ENCODE data around the gene SYNPO2.
"Not testable (repeated sequence)": the region's sequence is repeated elsewhere in the genome, so short reads cannot be mapped to it uniquely, and the experiment has no call there.

The SYNPO2 gene

GRCh38 chr4:118977100-118977499, 88.4 kb downstream of the SYNPO2 start:
- DNase-seq: not testable (repeated sequence)

DNA sequence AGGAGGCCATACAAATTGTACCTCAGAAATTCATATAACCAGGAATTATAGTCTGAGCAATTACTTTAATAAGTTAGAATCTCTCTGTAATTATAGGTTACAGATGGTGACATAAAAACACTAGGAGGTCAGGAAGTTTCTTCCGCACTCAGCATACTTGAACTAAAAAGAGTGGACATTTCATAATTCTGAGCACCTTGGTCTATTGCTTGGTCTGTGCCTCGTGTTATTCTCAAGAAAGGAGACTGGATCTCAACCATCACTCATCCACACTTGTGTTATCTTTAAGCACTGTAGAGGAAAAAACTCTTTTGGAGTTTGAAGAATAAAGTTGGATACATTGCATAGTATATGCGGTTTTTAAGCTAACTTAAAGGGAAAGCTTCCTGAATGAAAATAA, 91.1 kb downstream of the SYNPO2 start:
- no peak for DNase-seq

DNA sequence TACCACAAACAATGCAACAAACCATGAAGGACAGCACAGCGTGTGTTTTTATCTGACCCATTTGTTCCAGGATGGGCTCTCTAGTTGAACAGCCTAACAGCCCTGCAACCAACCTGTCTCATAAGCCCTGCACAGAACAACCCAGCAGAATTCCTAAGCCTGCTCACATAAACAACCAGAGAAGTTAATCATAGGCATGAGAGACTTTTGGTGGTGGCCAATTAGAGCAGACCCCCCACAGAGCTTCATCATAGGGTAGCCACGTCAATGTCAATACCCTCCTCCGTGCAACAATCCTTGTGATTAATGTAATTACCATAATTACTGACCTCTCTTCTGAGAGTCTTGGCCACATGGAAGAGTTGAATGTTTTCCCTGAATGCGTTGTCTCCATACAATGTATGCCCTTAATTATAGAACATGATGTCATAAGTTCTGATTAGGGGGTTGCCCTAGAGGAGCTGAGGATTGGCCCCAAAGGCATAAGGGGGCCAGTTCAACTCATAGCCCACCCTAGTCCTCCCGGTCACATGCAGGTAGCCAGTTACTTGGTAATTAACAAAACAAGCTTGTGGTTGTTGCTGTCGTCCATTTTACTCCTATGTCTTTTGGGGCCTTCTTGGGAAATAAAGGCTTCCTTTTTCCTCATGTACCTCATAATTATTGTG, 92.7 kb downstream of the SYNPO2 start:
- DNase-seq: no peak

- DNase-seq: peak; percentile 36
These were observed 93.3 kb downstream of the SYNPO2 start for GRCh38 chr4:118981839-118982381.

- no peak for DNase-seq
These were observed 94.6 kb downstream of the SYNPO2 start for GRCh38 chr4:118983293-118983692.

- no peak for DNase-seq
These were observed 95.2 kb downstream of the SYNPO2 start for GRCh38 chr4:118983831-118984230.

DNA sequence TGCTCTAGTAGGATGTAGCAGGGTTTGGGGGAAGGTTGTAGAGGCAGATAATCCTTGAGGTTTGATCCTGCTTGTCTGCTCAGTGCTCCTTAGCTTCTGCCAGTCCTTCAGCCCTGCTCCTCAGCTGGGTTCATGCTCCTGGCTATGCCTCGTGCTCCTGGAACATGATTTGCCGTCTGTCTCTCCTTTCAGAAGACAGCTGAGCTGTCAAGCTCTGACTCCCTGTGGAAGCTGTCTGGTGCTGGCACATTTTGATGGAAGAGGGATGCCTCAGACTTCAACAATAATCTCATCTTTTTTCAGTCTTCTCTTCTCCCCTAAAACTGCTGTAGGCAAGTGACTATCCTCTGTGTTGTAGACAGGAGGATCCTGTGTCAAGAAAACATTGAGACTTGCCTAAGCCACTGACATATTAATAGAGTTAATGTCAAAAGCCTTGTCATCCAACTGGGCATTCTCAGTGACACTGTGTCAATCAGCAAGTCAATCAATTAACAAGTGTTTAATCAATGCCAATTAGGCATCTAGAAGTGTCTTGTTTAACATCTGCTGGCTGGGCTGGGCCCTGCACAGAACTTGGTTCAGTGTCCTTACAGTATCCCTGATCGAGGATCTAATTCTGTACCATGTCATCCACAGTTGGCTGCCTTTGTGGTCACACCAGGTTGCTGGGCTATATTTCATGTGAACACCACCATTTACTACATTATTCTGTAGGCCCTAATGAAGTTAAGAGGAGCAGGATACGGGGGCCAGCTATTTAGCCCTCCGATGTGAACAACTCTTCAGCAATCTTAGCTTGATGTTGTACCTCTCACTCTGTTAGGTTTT, 96.7 kb downstream of the SYNPO2 start:
- DNase-seq: no peak

- DNase-seq: no peak
These were observed 99.4 kb downstream of the SYNPO2 start for GRCh38 chr4:118987959-118988634.

GRCh38 chr4:118988635-118988972, 100.0 kb downstream of the SYNPO2 start:
- DNase-seq: no peak

GRCh38 chr4:118989098-118990080, 100.7 kb downstream of the SYNPO2 start:
- DNase-seq: no peak

DNA sequence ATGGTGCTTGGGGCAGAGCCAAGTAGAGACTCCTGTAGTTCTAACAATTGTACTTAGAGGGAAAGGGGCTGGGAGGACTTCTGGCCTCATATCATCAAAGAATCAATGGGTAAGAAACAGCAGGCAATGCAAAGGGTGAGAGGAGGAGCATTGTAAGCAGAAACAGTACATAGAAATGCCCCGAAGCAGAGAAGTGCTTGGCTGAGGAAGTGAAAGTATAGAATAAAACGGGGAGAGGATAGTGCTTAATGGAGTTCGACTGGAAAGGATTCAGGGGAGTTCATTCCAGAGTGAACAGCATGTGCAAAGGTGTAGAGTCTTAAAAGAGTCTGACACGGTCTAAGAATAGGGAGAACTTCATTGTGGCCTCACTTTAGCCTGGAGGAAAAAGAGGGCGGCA, 103.0 kb downstream of the SYNPO2 start:
- DNase-seq: no peak

GRCh38 chr4:118992149-118992548, 103.5 kb downstream of the SYNPO2 start:
- DNase-seq: no peak

DNA sequence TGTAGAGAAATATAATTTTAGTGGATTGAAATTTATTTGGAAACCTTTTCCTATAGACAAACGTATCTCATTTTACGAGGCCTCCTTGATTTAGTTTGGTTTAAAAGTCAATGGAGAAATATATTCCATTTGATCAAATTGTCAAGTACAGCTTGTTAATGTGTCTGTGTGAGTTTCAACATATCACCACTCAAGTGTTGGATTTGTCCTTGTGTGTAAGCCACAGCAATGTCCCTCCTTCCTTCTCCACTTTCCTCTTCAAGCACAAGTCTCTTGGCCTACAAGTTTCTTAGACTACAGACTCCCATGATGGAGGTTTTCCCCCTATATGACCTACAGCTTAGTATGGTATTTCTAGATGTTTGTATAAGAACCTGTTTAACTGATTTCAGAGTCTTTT, 104.7 kb downstream of the SYNPO2 start:
- DNase-seq: no peak

DNA sequence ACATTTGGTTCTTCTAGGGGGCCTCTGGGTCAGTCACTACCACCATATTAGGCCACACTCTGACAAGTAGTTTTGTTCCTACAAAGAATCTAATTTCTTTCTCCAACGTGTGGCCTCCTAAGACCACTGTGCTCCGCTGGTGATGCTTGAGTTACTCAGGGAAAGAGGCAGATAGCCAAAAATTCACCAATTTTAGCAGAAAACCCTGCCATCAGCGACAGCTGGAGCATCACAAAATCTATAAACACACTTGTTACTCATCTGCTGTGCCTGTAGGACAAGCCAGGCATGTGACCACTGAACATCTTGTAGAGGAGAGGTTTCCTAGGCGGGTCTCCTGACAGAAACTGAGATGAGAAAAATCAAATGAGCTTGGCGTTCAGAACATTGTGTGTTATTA, 105.4 kb downstream of the SYNPO2 start:
- no peak for DNase-seq

DNA sequence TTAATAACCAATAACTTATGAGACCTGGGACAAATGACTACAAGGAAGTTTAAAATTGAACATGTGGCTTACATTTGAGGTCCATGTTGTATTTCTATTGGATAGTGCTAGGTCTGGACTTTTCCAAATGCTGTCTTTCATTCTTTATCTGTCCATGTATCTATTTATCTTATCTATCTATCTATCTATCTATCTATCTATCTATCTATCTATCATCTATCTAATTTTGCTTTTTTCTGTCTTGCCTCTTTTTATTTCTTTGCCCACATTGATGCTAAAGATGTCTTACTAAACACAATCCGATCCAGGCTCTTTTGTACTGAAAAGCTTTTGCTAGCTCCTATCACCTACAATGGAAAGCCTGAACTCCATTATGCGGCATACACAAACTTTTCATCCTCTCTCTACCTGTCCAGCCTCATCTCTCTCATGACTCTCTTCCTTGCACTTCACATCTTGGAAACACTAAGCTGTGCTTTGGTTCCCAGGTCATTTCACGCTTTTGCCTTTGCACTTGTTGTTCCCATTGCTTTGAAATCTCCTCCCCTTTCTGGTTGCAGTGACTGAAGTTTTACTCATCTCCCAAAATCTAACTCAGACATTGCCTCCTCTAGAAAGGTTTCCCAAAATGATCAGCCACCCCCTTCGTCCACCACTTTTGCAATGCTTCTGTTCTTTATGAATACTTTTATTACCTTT, 107.2 kb downstream of the SYNPO2 start:
- no peak for DNase-seq

DNA sequence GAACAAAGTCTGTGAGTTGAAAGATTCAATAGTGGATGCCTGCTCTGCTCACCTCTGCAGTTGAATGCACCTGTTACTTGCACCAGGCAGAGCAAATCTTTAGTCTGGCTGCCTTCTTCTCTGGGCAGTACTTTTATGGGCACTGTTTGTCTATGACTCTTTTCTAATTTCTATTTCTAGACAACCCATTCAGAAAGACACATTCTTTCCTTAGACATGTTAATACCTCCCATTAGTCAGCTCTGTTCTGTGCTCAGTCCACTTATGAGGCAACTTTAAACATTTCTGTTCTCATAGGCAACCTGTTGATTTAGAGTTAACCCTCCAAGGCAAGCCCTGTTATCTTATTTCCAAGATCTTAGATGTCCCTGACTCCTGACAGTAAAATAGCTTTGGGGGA, 108.9 kb downstream of the SYNPO2 start:
- DNase-seq: no peak

DNA sequence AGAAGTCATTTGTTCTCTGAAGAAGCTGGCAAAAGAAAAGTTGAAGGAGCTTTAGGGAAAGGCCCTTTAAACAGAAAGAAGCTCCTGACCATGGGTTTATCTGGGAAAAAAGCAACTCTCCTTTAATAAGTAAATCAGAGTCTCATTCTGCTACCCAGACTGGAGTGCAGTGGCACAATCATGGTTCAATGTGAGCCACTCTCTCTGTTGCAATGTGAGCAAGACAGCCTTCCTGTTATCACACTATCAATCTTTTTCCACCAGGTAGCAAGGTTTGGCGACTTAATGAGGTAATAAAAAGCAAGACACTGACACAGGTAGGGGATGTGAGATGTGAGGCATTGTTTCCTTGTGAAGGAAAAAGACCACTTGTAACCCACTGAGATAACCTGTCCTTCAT, 111.3 kb downstream of the SYNPO2 start:
- DNase-seq: no peak

GRCh38 chr4:119000400-119000799, 111.7 kb downstream of the SYNPO2 start:
- no peak for DNase-seq

- no peak for DNase-seq
These were observed 113.8 kb downstream of the SYNPO2 start for GRCh38 chr4:119002476-119002875.

GRCh38 chr4:119003001-119003400, 114.3 kb downstream of the SYNPO2 start:
- not testable (repeated sequence) for DNase-seq

- no peak for DNase-seq
These were observed 117.3 kb downstream of the SYNPO2 start for GRCh38 chr4:119005928-119006460.

- no peak for DNase-seq
These were observed 120.1 kb downstream of the SYNPO2 start for GRCh38 chr4:119008761-119009160.

Measured in NCI-H1092 treated with DMSO at 0.1 percent for 48 hours (cell line).